Naive thymus-derived CD4-positive, alpha-beta T cell (primary cell): ENCODE results near the gene HSPB7. TPM values are rescaled to one million over a fixed set of nuclear protein-coding genes. Genes with fewer than 3 reads are reported as not detected.

ENCODE experiments used
- ATAC-seq: fragments of 150-1000 bp; cut with Tn5 transposase; 2 replicates; pipeline ENCODE4 v1.10.0; 2021; ENCODE audit warnings: mild to moderate bottlenecking, moderate library complexity
- CTCF ChIA-PET: fragments of 350-600 bp; sonication (Branson Sonifier 250); formaldehyde crosslinking; loops from one replicate; lab custom pipeline; 2021; ENCODE audit warnings: antibody characterized with exemption; lab: Charles Lee
- POLR2A ChIA-PET: fragments of 350-600 bp; sonication (Branson Sonifier 250); formaldehyde crosslinking; loops from one replicate; lab custom pipeline; 2021; ENCODE audit warnings: antibody characterized with exemption, inconsistent platforms; lab: Charles Lee
- DNase-seq, 9 donors: peaks; one replicate each; pipeline versions ENCODE4 v3.0.0 to v3.0.0-alpha.2; 2020 to 2022; ENCODE audit warnings: mixed read lengths in 1 of 9
- H3K27ac ChIP-seq: one replicate; pipeline ENCODE4 v1.7.0; 2013; ENCODE audit warnings: mild to moderate bottlenecking, low read depth, low read length, moderate library complexity
- H3K27me3 ChIP-seq, 2 donors: one replicate each; pipeline ENCODE4 v1.7.0; 2013; ENCODE audit warnings: low read length in 2 of 2, mild to moderate bottlenecking in 2 of 2, moderate library complexity in 2 of 2; ENCODE audit not compliant: control insufficient read depth in 2 of 2, insufficient read depth in 2 of 2
- H3K36me3 ChIP-seq, 3 experiments: 1 replicate in 2 of 3; 2 replicates in 1 of 3; pipeline ENCODE4 v1.7.0; 2013; ENCODE audit warnings: low read length in 3 of 3, mild to moderate bottlenecking in 3 of 3, moderate library complexity in 1 of 3; ENCODE audit not compliant: insufficient read depth in 3 of 3, control insufficient read depth in 2 of 3
- H3K4me1 ChIP-seq, 2 donors: one replicate each; pipeline ENCODE4 v1.7.0; 2013; ENCODE audit warnings: low read length in 2 of 2, mild to moderate bottlenecking in 2 of 2, moderate library complexity in 1 of 2; ENCODE audit not compliant: control insufficient read depth in 2 of 2, insufficient read depth in 2 of 2
- H3K4me3 ChIP-seq: 2 replicates; pipeline ENCODE4 v1.7.0; 2013; ENCODE audit warnings: mild to moderate bottlenecking, low read length
- H3K9me3 ChIP-seq, 3 experiments: 1 replicate in 2 of 3; 2 replicates in 1 of 3; pipeline ENCODE4 v1.7.0; 2013; ENCODE audit warnings: low read length in 3 of 3; ENCODE audit not compliant: control insufficient read depth in 2 of 3
- H3K27ac Mint-ChIP-seq, 9 donors: one replicate each; pipeline ENCODE4 v1.8.0; 2020 to 2022; ENCODE audit warnings: mixed read lengths in 9 of 9, mild to moderate bottlenecking in 8 of 9, moderate library complexity in 5 of 9, inconsistent platforms in 2 of 9
- H3K27me3 Mint-ChIP-seq, 5 donors: one replicate each; pipeline ENCODE4 v1.8.0; 2021 to 2022; ENCODE audit warnings: mixed read lengths in 5 of 5, mild to moderate bottlenecking in 1 of 5
- H3K36me3 Mint-ChIP-seq, 5 donors: one replicate each; pipeline ENCODE4 v1.8.0; 2020 to 2022; ENCODE audit warnings: mixed read lengths in 5 of 5, mild to moderate bottlenecking in 3 of 5, inconsistent platforms in 1 of 5
- H3K4me1 Mint-ChIP-seq, 7 donors: one replicate each; pipeline ENCODE4 v1.8.0; 2020 to 2022; ENCODE audit warnings: mixed read lengths in 7 of 7, mild to moderate bottlenecking in 3 of 7, inconsistent platforms in 1 of 7
- H3K4me3 Mint-ChIP-seq, 10 donors: one replicate each; pipeline ENCODE4 v1.8.0; 2020 to 2022; ENCODE audit warnings: mild to moderate bottlenecking in 10 of 10, mixed read lengths in 10 of 10, moderate library complexity in 6 of 10, inconsistent platforms in 2 of 10
- H3K9me3 Mint-ChIP-seq, 11 donors: one replicate each; pipeline ENCODE4 v1.8.0; 2020 to 2022; ENCODE audit warnings: mixed read lengths in 11 of 11, mild to moderate bottlenecking in 4 of 11, inconsistent platforms in 1 of 11, moderate library complexity in 1 of 11
- intact Hi-C, 2 donors: fragments of 100-400 bp; cut with micrococcal nuclease; formaldehyde crosslinking; loops; one replicate each; pipeline ENCODE4 v1.15.1; 2023
- polyA plus RNA-seq, 2 donors: library from polyadenylated mRNA; unstranded; fragments of 300-500 nt; fragmentation: Illumina TruSeq; gene quantifications; one replicate each; pipeline ENCODE4 v1.2.3, GENCODE V29; 2021
- total RNA-seq, 6 experiments: library from RNA in 5 of 6; stranded (reverse) in 5 of 6; gene quantifications; 1 replicate in 5 of 6; 2 replicates in 1 of 6; pipeline ENCODE4 v1.2.3 and lab custom pipeline; 2021 to 2026

The HSPB7 gene
- total and polyA plus RNA-seq, 7 experiments from 2014 or later: not detected

DNA sequence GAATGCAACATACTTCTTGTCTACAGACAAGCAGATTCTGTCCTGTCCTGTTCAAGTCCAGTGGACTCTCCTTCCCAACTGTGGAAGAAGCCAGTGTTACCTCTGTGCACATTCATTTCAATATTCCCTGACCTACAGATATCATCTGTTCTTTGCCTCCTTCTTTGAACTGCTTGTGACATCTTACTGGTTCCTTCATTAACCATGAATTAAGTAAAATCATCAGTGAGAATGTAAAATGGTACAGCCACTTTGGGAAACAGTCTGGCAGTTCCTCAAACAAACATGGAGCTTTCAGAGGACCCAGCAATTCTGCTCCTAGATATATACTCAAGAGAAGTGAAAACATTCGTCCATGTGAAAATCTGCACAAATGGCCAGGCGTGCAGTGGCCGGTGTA lies 7.0 kb downstream of the HSPB7 start:
- no peaks in the 10 kb centered on the region for H3K36me3 Mint-ChIP-seq
- Histone ChIP-seq H3K4me3 (no peak overlapping the region), H3K9me3 (no peaks in the 10 kb centered on the region), H3K36me3 (no peaks in the 10 kb centered on the region), H3K27me3 (no peaks in the 10 kb centered on the region), H3K4me1 (peaks cover 0 to 6% of the 10 kb centered on the region in 2 donors), H3K27ac (no peak overlapping the region)
- peaks cover 0 to 2% (median 0%) of the 10 kb centered on the region in 11 donors for H3K9me3 Mint-ChIP-seq
- H3K27ac Mint-ChIP-seq: no peak overlapping the region
- peaks cover 0 to 17% (median 0%) of the 10 kb centered on the region in 5 donors for H3K27me3 Mint-ChIP-seq
- ATAC-seq (no peak), DNase-seq (no peak)
- intact Hi-C loops: no loop called here
- no peak overlapping the region for H3K4me3 Mint-ChIP-seq
- peaks cover 0 to 21% (median 5%) of the 10 kb centered on the region in 7 donors for H3K4me1 Mint-ChIP-seq
- CTCF ChIA-PET: interaction anchor here (1.0 to 2.2 kb wide), 3 partner anchors 35 to 177 kb away, joined by 4 to 10 read pairs (median 10); no protein-coding TSS in a partner anchor
- POLR2A ChIA-PET: no interaction called here

DNA sequence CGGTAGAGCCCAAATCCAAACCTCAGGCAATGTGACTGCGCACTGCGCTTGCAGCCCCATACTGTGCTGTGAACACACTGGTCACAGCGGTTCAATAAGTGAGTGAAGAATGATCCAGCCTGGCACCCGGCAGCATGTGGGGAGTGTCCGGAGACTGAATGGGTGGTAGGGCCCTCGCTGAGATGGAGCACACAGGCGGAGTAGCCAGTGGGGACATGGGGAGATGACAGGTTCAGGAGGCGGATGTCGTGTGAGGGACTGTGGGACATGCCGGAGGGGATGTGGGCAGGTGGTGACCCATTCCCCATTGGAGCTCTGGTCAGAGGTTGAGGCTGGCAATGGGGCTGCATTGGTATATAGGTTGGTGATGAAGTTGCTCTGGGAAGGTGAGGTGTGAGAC lies 8.2 kb downstream of the HSPB7 start:
- no peaks in the 10 kb centered on the region for H3K27me3 ChIP-seq
- no peaks in the 10 kb centered on the region for H3K9me3 ChIP-seq
- no peak overlapping the region for H3K27ac Mint-ChIP-seq
- H3K4me3 Mint-ChIP-seq: no peak overlapping the region
- peaks cover 0 to 21% (median 5%) of the 10 kb centered on the region in 7 donors for H3K4me1 Mint-ChIP-seq
- H3K36me3 ChIP-seq: no peaks in the 10 kb centered on the region
- no peaks in the 10 kb centered on the region for H3K9me3 Mint-ChIP-seq
- ChIA-PET POLR2A (no interaction called here), CTCF (interaction anchor here (1.0 to 2.2 kb wide), 6 partner anchors 36 to 353 kb away, joined by 3 to 10 read pairs (median 4); no protein-coding TSS in a partner anchor)
- H3K4me1 ChIP-seq: peaks cover 0 to 6% of the 10 kb centered on the region in 2 donors
- H3K27me3 Mint-ChIP-seq: peaks cover 0 to 17% (median 0%) of the 10 kb centered on the region in 5 donors
- DNase-seq: no peak
- no peak overlapping the region for H3K4me3 ChIP-seq
- H3K36me3 Mint-ChIP-seq: no peaks in the 10 kb centered on the region
- H3K27ac ChIP-seq: no peak overlapping the region
- intact Hi-C loops: loop anchor here (1.0 to 5.0 kb wide), 6 partner anchors 47 to 354 kb away; no protein-coding TSS in a partner anchor
- no peak for ATAC-seq

DNA sequence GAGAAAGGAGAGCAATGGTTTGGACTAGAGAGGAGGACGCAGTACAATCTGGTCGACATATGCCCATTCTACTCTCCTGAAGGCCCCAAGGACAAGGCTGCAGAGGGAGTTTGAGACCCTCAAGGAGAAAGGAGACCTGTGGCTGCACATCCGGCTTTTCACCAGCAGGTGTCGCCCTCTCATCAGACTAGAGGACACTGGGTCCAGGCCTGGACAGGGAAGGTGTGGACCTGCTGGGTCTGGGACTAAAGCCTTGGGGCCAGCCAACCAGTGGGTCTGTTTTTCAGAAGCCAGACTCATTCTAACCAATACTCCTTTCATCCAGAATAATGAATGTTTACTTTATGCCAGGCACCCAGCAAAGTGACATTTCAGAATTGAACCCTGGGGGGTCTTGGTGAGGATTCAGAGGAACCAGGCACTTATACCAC lies 8.8 kb downstream of the HSPB7 start:
- H3K4me1 ChIP-seq: peaks cover 0 to 6% of the 10 kb centered on the region in 2 donors
- no peak overlapping the region for H3K4me3 Mint-ChIP-seq
- DNase-seq (peak; percentile 33 to 74 (median 54)), ATAC-seq (peak; percentile 73)
- no peaks in the 10 kb centered on the region for H3K9me3 Mint-ChIP-seq
- H3K27me3 ChIP-seq: no peaks in the 10 kb centered on the region
- no peaks in the 10 kb centered on the region for H3K9me3 ChIP-seq
- H3K4me1 Mint-ChIP-seq: peaks cover 0 to 21% (median 5%) of the 10 kb centered on the region in 7 donors
- H3K27ac Mint-ChIP-seq: no peak overlapping the region
- CTCF ChIA-PET: interaction anchor here (1.0 to 2.2 kb wide), 5 partner anchors 37 to 354 kb away, joined by 3 to 10 read pairs (median 3); no protein-coding TSS in a partner anchor
- no peak overlapping the region for H3K4me3 ChIP-seq
- H3K36me3 ChIP-seq: no peaks in the 10 kb centered on the region
- POLR2A ChIA-PET: no interaction called here
- no peaks in the 10 kb centered on the region for H3K36me3 Mint-ChIP-seq
- H3K27ac ChIP-seq: no peak overlapping the region
- intact Hi-C loops: loop anchor here (1.0 to 5.0 kb wide), 6 partner anchors 47 to 354 kb away; no protein-coding TSS in a partner anchor
- peaks cover 0 to 17% (median 0%) of the 10 kb centered on the region in 5 donors for H3K27me3 Mint-ChIP-seq

DNA sequence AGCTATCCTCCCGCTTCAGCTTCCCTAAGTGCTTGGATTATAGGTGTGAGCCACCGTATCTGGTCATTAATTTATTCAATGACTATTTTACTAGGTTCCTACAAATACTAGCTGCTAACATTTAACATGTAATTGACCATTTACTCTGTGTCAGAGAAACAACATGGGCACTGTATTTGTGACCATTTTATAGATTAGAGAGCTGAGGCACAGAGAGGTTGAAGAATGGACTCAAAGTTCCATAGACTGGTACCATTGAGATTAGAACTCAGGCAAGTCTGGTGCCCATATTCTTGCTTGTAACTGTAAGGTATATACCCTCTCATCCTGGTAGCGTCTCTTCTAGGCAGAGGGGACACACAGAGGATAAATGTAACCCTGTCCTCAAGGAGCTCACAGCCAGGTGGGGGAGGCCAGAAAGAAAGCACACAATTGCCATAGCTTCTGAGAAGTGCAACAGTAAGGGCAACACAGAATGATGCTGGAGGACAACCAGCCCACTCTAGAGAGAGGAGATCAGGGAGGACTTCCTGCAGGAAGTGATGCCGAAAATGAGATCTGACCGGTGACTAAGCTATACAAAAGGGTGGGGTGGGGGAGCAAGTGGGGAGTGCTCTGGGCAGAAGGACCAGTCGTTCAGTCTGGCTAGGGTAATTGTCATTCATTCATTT lies 10.0 kb downstream of the HSPB7 start:
- Mint-ChIP-seq H3K27me3 (peaks cover 0 to 17% (median 0%) of the 10 kb centered on the region in 5 donors), H3K27ac (no peak overlapping the region), H3K4me1 (peaks cover 0 to 19% (median 5%) of the 10 kb centered on the region in 7 donors), H3K36me3 (no peaks in the 10 kb centered on the region), H3K9me3 (no peaks in the 10 kb centered on the region), H3K4me3 (no peak overlapping the region)
- POLR2A ChIA-PET: interaction anchor here (0.6 to 0.7 kb wide), 2 partner anchors 9 to 35 kb away, joined by 3 read pairs; no protein-coding TSS in a partner anchor
- CTCF ChIA-PET: interaction anchor here (1.1 to 1.8 kb wide), 3 partner anchors 32 to 49 kb away, joined by 3 to 5 read pairs (median 4); partner anchors contain the start of gene ZBTB17
- H3K27ac ChIP-seq: no peak overlapping the region
- H3K27me3 ChIP-seq: no peaks in the 10 kb centered on the region
- no peaks in the 10 kb centered on the region for H3K36me3 ChIP-seq
- intact Hi-C loops: loop anchor here (5.0 kb wide), 2 partner anchors 216 to 234 kb away; no protein-coding TSS in a partner anchor
- no peaks in the 10 kb centered on the region for H3K9me3 ChIP-seq
- DNase-seq (no peak), ATAC-seq (no peak)
- H3K4me3 ChIP-seq: no peak overlapping the region
- H3K4me1 ChIP-seq: peaks cover 0 to 6% of the 10 kb centered on the region in 2 donors

DNA sequence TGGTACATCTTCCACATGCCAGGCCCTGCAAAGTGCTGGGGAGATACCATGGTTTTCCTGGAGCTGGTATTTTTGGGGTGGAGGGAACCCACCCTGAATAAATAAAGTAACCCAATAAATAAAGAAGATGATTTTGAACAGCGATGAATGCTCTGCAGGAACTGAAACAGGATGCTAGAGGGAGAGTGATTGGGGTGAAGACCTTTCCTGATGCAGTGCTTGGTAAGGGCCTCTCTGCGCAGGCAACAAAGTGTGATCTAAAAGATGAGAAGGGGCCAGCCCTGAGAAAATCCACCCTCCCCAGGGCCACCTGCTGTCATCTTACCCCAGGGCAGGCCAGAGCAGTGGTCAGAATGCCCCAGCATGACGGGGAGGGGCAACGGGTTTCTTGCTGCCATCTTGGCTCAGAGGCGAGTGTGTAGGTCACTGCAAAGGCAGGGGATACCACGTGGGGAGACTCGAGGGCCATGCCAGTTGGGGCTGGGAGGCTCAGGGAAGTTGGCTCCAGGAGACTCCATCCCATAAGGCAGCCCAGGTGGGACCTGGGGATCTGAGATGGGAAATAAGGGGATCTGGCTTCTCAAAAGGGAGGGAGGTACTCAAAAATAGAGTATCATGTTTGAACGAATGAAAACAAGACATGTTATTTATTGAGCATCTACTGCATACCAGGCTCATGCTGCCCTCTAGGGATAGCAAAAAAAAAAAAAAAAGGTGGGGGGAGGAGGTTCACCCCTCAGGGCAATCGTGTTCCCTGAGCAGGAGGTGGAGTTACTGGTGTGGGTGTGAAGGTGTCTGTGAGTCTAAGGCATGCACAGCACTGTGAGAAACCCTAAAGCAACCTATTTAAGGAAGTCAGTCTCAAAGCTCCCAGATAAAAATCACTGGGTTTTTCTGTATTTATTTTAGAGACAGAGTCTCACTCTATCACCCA lies 11.0 kb downstream of the HSPB7 start:
- H3K4me3 ChIP-seq: no peak overlapping the region
- DNase-seq: no peak
- Mint-ChIP-seq H3K27me3 (peaks cover 0 to 9% (median 0%) of the 10 kb centered on the region in 5 donors), H3K4me3 (no peak overlapping the region), H3K36me3 (no peaks in the 10 kb centered on the region), H3K27ac (peak overlapping the region in 1 of 9 donors; percentile 34), H3K4me1 (peaks cover 0 to 13% (median 0%) of the 10 kb centered on the region in 7 donors), H3K9me3 (no peaks in the 10 kb centered on the region)
- no peaks in the 10 kb centered on the region for H3K36me3 ChIP-seq
- peak; percentile 36 for ATAC-seq
- no peaks in the 10 kb centered on the region for H3K27me3 ChIP-seq
- H3K27ac ChIP-seq: no peak overlapping the region
- CTCF ChIA-PET: interaction anchor here (1.1 to 1.8 kb wide), 3 partner anchors 31 to 49 kb away, joined by 3 to 5 read pairs (median 4); partner anchors contain the start of gene ZBTB17
- intact Hi-C loops: loop anchor here (5.0 kb wide), 2 partner anchors 215 to 235 kb away; no protein-coding TSS in a partner anchor
- H3K9me3 ChIP-seq: no peaks in the 10 kb centered on the region
- no peaks in the 10 kb centered on the region for H3K4me1 ChIP-seq
- POLR2A ChIA-PET: interaction anchor here (0.6 kb wide), 1 partner anchor 8 kb away, joined by 3 read pairs; no protein-coding TSS in a partner anchor

DNA sequence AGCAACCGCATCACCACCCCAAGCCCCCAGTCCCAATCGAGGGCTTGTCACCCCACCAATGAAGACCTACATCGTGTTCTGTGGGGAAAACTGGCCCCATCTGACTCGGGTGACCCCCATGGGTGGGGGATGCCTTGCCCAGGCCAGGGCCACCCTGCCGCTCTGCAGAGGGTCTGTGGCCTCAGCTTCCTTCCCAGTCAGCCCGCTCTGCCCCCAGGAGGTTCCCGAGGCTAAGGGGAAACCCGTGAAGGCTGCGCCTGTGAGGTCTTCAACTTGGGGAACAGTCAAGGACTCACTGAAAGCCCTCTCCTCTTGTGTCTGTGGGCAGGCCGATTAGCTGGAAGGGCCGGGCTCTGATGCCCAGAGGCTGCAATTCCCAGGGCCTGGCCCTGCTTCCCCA lies 11.8 kb downstream of the HSPB7 start:
- Mint-ChIP-seq H3K27ac (no peak overlapping the region), H3K36me3 (no peaks in the 10 kb centered on the region), H3K27me3 (peaks cover 0 to 8% (median 0%) of the 10 kb centered on the region in 5 donors), H3K4me1 (peaks cover 0 to 13% (median 0%) of the 10 kb centered on the region in 7 donors), H3K4me3 (no peak overlapping the region), H3K9me3 (no peaks in the 10 kb centered on the region)
- intact Hi-C loops: loop anchor here (5.0 kb wide), 2 partner anchors 214 to 236 kb away; no protein-coding TSS in a partner anchor
- H3K27ac ChIP-seq: no peak overlapping the region
- POLR2A ChIA-PET: no interaction called here
- H3K36me3 ChIP-seq: no peaks in the 10 kb centered on the region
- H3K4me3 ChIP-seq: no peak overlapping the region
- CTCF ChIA-PET: no interaction called here
- no peaks in the 10 kb centered on the region for H3K9me3 ChIP-seq
- no peaks in the 10 kb centered on the region for H3K4me1 ChIP-seq
- ATAC-seq (no peak), DNase-seq (no peak)
- H3K27me3 ChIP-seq: no peaks in the 10 kb centered on the region
